Activated T-helper 1 cell treated with anti-CD3 and anti-CD28 coated beads, Interleukin-2, amount 50 U/mL, for 16 hours (primary cell): ENCODE data around the gene SUPV3L1.

Source experiments
- DNase-seq, 2 donors: peaks; one replicate each; pipeline ENCODE4 v3.0.0-alpha.2; 2020; ENCODE audit warnings: low read depth in 1 of 2, low spot score in 1 of 2

Gene SUPV3L1

DNA sequence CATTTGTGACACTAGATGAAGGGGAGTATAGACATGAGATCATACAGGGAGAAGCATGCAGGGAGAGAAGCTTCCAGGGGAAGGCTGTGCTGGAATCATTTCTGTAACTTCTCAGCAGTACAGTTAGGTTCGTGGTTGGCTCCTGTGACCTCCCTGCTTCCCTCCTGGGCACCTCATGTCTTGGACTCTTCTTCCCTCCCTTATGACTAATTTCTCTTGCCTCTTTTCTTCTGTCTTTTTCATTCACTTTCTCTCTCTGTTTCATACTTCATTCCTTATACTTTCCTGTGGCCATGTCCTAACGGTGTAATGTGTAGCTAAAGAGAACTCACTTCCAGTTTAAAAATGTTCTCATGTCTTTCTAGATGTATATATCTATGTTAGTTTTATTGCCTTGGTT, 21.0 kb downstream of the SUPV3L1 start:
- no peak for DNase-seq

DNA sequence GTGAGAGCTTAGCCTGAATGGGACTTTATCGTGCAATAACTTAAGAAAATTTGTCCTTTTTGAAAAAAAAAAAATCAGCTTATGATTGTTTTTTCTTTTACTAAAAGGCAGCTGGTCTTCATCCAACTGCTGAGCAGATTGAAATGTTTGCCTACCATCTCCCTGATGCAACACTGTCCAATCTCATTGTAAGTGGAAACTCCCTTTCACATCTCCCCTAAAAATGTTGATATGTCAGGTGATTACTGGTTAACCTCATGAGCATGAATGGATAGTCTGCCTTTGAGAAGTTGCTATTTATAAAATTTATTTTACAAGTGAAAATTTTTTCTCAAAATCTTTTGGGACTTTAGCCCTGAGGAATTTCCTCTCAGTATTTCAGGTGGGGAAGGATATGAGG, 22.3 kb downstream of the SUPV3L1 start:
- no peak for DNase-seq

DNA sequence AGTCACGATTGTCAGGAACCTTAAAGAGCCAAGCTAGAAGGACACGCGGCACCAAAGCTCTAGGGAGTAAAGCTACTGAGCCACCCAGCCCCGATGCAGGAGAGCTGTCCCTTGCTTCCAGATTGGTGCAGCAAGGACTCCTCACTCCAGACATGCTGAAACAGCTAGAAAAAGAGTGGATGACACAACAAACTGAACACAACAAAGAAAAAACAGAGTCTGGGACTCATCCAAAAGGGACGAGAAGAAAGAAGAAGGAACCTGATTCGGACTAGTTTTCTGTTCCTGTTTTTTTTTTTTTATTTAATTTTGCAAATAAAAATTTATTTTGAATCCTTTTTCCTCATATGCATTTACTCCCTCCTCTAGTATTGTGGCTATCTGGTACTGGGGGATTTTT, 28.7 kb downstream of the SUPV3L1 start:
- no peak for DNase-seq

DNA sequence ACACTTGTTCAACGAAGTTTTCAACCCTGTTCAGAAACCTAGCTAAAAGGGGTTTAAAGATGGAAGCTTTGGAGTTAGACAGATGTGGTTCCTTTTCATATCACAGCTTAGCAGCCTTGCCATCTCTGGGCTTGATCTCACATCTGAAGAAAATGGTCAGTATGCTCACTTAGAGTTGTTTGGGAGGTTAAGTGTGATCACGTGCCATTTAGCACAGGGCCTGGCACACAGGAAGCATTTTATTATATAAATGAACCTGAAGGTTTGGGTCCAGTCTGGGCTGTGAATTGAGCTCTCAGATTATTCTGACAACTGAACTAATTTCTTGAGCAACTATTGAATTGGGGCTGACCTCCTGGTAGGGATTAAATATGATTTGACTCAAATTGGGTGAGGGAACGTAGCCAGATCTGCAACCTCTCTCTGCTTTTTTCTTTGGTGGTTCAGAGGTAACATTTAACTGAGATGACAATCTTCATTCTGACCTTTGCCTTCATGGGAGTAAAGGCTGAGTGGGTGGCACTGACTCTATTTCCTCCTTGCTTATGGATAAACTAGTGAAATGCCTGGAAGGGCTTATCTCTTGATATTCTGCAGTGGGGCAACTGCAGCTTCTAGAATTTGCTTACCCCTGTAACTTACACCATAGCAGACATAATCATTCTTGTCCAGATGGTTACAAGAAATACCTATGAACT, 29.9 kb downstream of the SUPV3L1 start:
- DNase-seq = no peak

DNA sequence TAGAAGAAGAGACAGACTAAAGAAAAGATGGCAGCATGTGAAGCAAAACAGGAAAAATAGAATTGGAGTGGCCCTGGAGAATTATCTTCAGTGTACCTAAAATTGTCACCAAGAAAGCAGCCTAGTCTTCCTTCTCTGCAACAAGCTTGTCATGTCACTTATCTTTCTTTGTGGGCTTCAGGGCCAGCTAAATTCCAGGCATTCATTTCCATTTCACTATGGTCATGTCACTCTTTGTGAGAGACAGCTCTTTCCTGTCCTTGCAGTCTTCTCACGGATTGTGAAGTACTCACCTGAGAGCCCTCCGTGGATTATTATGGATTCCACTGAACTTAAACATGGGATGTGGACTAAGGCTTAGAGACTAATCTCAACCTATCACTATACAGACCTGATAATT, 31.1 kb downstream of the SUPV3L1 start:
- no peak for DNase-seq

DNA sequence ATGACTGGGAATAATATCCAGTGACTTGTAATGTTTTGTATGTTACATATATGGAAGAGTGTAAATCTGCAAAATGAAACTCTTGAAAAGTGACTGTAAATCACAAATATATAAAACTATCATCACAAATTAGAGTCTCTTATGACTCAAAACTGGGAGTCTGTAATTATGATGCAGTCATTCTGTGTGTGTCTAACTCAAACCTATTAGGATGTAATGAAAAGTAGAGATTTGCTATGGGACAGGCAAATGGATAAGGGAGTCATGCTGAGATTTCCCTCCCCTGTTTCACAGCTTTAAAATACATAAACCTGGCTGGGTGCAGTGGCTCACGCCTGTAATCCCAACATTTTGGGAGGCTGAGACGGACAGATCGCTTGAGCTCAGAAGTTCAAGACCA, 31.5 kb downstream of the SUPV3L1 start:
- no peak for DNase-seq

DNA sequence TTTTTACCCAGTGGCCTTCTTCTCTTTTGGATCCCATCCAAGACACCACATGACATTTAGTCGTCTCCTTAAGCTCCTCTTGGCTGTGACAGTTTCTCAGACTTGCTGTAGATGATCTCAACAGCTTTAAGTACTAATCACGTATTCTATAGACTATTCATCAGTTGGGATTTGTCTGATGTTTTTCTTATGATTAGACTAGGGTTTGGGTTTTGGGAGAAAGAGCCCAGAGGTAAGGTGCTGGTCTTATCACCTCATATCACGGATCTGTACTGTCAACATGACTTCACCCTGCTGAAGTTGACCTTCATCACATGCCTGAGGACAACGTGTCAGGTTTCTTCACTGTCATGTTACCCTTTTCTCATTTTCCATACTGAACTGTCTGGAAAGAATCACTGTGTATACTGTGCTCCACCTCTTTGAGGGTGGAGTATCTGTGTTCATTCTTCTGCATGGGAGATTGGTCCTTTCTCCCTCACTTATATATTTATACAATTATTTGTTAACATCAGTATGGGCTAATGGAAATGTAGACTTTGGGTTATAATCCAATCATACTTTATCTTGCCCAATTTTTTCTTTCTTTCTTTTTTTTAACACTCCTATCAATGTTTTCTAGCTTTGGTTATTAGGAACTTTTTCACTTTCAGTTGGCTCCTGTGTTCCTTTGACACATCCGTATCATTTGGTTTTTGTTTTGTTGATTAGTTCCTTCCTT, 33.7 kb downstream of the SUPV3L1 start:
- no peak for DNase-seq

DNA sequence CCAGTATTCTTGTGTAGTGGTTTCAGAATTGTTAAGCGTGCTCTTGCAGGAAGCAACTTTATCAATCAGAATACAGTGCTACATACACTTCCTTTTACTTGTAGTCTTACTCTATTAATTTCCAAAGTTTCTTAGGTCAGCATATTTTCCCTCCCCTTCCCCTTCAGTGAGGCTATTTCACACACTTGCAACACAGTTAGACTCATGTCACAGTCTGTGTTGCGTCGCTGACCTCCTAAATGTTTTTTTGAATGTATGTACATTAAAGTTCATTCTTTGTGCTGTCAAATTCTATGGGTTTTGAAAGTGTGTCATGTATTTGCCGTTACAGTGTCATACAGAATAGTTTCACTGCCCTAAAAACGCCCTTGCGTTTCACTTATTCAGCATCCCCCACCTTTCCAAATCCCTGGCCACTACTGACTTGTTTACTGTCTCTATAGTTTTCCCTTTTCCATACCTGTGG, 34.7 kb downstream of the SUPV3L1 start:
- no peak for DNase-seq

DNA sequence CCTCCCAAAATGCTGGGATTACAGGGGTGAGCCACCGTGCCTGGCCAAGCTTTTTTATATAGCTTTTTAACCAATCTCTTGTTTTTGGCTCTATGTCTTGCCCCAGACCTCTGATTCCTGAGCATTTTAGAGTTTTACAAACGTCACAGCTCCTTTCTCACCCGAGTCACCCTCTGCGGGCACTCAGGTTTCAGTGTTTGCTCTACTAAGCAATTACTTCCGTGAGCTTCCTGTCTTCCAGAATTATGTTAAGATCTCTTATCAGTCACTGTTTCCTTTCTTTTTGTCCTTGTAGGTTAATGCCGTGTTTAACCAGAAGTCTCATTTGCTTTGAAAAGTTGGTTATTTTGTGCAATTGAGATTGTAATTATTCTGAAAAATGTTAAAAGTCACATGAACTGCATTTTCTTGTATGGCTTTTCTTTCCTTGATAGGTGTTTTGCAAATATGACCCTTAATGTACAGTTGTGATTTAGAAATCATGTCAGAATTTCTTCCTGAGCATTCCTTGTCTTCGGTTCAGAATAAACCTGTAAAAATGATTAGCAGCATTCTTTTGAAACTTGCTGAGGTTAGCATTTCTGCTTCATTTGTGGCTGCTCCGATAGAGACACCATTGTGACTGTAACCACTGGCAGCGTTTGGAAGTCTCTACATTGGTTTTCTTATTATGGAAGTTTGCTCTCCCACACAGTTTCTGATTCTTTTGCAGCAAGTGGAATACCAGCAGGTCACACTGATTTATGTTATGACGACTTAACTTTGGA, 35.6 kb downstream of the SUPV3L1 start:
- DNase-seq = no peak

DNA sequence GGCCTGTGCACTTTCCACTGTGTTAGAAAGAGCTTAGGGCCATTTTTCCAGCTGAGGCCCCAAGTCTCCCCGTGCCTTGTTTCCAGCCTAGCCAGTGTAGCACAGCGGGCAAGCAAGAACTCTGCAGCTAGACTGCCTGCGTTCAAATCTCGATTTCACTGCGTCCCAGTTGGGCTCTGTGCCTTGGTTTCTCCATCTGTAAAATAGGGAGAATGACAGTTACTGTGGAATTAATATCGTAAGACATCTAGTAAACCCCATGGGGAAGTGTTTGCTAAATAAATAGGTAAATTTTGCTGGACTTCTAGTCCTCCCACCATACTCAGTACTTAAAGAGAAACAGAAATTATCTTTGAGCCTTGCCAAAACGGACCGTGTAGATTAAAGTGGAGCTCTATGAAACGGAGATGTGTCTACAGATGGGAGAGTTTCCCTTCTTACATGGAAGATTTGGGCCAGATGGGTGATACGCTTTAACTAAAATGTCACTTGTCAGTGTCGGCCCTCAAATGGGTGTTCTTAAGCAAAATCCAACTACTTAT, 36.6 kb downstream of the SUPV3L1 start:
- DNase-seq = no peak

DNA sequence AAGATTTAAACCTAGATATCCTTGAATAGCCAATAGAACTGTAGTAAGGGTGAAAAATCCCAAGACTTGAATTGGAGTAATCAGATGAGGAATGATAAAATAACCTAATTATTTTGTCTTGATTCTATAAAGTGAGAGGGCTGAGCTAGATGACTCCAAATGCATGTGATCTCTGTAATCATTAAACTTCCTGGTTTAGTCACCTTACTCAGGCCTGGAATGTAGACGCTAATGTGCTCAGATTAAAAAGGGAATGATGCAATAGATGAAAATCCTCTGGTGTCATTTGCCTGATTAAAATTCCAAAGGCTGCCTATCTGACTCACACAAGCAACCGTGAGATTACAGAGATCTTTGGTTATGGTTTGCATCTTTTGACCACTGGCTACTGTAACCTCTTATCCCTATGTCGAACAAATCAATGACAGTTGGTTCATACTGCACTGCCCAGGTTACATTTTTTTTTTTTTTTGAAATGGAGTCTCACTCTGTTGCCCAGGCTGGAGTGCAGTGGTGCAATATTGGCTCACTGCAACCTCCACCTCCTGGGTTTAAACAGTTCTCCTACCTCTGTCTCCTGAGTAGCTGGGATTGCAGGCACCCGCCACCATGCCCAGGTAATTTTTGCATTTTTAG, 37.2 kb downstream of the SUPV3L1 start:
- no peak for DNase-seq

DNA sequence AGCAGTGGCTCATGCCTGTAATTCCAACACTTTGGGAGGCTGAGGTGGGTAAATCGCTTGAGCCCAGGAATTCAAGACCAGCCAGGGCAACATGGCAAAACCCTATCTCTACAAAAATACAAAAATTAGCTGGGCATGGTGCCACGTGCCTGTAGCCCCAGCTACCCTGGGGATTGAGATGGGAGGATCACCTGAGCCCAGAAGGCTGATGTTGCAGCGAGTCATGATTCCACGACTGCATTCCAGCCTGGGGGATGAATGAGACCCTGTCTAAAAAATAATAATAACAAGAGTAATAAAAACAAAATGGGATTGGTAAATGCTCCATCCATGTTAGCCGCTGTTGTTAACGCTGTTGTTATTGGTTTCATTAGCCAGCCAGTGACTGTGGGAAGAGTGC, 38.8 kb downstream of the SUPV3L1 start:
- DNase-seq = no peak

DNA sequence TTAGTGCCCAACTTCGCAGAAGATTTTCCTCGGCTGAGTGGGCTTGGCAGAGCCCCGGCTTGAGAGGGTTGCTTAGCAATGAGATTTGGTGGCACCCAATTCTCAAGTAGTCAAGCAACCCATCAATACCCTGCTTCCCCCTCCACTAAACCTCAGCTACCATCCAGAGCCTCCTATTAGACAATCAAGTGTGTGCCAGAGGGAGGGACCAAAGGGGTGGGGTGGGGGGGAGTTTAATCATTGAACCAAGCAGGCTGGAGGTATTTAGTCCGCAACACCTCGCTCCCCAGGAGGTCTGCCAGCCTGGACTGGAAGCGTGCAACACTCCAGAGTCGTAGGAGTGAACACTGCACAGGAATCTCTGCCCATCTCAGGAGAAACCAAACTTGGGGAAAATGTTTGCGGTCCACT, 40.0 kb downstream of the SUPV3L1 start, which contains the start of gene HKDC1:
Gene HKDC1 (plus strand): TSS at position 292 of the 411 bp plus-strand sequence. CDS start 104 bp downstream, at position 396.
- DNase-seq = no peak

DNA sequence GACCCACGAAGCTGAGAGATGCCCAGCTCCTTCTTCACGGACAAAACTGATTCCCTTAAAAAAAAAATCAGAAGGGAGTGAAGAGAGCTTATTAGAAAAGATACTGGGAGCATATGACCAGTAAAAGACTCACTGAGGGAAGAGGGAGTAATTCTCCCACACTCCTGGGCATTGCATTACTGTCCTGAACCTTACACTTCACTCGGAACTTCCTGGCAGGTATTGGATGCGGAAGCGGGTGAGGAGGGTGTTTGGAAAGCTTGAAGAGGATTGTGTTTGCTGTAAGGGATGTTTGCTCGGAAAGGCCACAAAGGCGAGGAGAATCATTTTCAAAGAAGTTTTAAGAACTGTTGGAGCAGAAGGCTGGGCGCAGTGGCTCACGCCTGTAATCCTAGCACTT, 40.5 kb downstream of the SUPV3L1 start:
- DNase-seq = no peak

DNA sequence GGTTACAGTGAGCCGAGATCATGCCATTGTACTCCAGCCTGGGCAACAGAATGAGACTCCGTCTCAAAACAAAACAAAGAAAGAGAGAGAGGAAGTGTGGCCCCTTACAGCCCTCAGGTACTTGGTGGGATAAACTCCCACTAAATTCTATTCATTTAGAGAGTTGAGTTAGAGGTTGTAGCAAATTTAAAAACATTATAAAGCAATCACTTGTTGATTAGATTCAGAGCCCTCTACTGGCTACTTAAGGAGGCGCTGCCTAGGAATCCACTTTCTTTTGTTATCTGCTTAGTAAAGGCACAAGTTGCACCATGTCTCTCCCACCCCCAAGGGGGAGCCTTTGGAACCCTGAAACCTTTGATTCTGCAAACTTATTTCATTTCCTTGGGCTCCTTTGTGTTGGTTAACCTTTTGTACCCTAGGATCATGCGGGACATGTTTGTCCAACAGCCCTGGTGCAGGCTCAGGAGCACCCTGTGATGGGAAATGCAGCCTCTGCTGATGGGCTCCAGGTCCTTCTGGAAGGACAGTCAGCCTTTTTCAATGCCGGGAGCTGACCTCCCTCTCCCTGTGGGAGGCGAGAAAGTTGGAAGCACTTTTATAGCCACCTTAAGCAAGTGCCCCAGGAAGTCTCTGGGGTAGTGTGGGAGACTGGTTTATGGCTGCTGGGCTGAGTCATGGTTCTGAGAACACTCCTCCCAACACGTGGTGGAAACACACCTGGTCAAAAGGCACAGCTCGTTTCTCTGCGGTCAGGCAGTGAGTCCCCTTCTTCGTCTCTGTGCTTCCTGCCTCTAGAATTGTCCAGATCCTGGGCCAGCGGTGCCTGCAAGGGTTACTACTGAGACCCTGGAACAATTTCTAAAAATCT, 42.4 kb downstream of the SUPV3L1 start:
- DNase-seq = peak; percentile 40 to 56

DNA sequence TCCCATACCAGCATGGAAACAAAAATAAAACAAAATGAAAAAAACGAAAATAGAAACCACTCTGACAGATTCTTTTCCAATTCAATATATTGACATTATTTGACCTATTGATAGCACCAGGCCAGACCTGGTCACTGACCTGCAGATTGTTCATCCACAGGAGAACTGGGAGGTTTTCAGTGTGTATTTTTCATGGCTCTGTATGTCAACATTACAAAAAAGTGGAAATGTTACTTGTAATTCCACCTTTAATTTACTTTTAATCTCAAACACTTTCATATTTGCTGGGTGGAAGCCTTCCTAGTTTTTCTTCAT, 43.0 kb downstream of the SUPV3L1 start:
- no peak for DNase-seq

DNA sequence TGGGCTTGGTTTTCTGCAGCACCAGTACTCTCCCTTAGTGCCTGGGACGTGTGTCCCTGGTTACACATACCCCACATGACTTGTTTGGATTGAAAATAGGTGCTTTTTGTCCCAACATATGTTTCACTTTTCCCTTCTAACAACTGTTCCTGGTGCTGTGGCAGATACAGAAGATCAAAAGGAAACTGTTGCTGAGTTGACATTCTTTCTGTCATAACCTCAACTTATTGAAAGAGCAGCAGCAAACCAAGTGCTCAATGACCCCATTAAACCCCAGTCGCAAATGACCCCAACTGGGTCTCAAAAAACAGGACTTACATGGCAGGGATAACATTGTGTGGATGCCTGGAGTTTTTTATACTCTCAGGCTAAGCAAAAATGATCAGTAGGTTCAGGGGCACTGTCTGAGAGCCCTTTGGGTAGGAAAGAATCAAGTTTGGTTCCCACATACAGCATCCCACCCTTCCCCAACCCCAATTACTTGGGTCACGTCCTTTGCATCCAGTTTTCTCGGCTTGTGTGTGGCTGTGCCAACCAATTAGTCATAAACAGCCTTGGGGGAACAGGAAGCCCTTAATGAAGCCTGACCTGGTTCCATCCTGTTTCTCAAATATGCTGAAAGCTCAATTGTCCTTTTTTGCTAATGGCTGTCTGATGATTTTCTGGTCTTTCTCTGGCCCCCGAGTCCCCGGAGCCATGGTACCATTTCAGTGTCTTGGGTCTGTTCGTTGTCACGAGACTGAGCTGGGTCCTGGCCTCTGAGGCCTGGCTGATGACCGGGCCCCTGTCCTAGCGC, 45.0 kb downstream of the SUPV3L1 start:
- DNase-seq = no peak

DNA sequence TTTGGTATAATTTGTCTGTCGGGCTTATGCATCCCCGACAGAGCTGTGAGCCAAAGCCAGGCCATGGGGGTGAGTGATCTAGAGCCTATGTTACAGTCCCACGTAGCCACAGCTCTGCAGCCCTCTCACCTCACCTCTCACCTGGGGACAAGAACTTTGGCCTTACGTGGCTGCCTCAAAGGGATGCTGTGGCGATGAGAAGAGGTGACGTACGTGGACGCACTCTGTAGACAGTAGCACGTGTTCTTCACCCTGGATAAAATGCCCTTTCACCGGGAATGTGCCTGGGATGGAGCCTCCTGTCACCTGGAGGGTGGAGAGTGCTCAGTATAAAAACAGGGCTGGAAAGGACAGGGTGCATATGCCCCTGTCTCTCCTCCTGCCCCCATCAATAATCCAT, 45.6 kb downstream of the SUPV3L1 start:
- no peak for DNase-seq

DNA sequence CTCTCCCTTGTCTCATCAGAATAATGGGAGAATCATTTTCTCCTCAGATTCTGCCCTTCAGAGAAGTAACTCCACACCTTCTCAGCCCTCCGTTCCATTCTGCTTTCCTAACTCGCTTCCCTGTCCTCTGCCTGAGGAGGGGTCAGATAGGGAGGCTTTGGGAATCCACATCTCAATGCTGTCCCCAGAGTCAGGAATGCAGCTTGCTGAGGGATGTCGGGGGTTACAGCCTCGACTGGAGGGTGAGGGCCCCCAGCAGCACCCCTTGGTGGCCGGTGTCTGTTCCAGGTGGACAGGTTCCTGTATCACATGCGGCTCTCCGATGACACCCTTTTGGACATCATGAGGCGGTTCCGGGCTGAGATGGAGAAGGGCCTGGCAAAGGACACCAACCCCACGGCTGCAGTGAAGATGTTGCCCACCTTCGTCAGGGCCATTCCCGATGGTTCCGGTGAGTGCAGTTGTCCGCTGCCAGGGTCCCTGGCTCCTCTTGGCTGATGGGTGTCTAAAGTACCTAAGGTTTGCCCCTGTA, 47.0 kb downstream of the SUPV3L1 start:
- no peak for DNase-seq
